ENCODE data around the gene C16orf90. TPM values are rescaled to one million over a fixed set of nuclear protein-coding genes. Genes with fewer than 3 reads are reported as not detected.
A peak's percentile ranks its signal among the peaks of the same experiment; 100 is the strongest.

C16orf90 gene
- total and polyA plus RNA-seq, 5 donors from 2014 or later: not detected

GRCh38 chr16:3481696-3482658, 13.3 kb downstream of the C16orf90 start:
- Histone ChIP-seq H3K36me3 (ENCODE audit: control insufficient read depth, insufficient read depth, low read length) (peaks cover 65% of the 10 kb centered on the region), H3K9me3 (ENCODE audit: control insufficient read depth in 2 of 2, low read length in 2 of 2) (no peaks in the 10 kb centered on the region), H3K4me3 (ENCODE audit: low read depth, low read length) (no peak overlapping the region), H3K27ac (ENCODE audit: insufficient read depth, low read length, poor library complexity, severe bottlenecking) (no peak overlapping the region), H3K27me3 (ENCODE audit: control insufficient read depth, insufficient read depth, low read length) (no peaks in the 10 kb centered on the region), H3K4me1 (ENCODE audit: control insufficient read depth, insufficient read depth, low read length, poor library complexity, severe bottlenecking) (peaks cover 8% of the 10 kb centered on the region)
- DNase-seq: no peak
- no peaks in the 10 kb centered on the region for H3K9me3 Mint-ChIP-seq
- ATAC-seq (ENCODE audit: low read depth in 2 of 2): no peak
- peaks cover 8 to 23% (median 11%) of the 10 kb centered on the region in 4 donors for H3K4me1 Mint-ChIP-seq
- no peak overlapping the region for H3K4me3 Mint-ChIP-seq
- peaks cover 27% of the 10 kb centered on the region for H3K36me3 Mint-ChIP-seq
- peak overlapping the region in 1 of 3 donors; percentile 62 for H3K27ac Mint-ChIP-seq
- H3K27me3 Mint-ChIP-seq: no peaks in the 10 kb centered on the region

- peak overlapping the region in 2 of 3 donors; percentile 62 to 73 for H3K27ac Mint-ChIP-seq
- H3K36me3 Mint-ChIP-seq: peaks cover 26% of the 10 kb centered on the region
Observed at GRCh38 chr16:3480901-3481695, 14.2 kb downstream of the C16orf90 start.

GRCh38 chr16:3479654-3480216, 15.6 kb downstream of the C16orf90 start:
- H3K27me3 Mint-ChIP-seq: no peaks in the 10 kb centered on the region
- H3K4me1 Mint-ChIP-seq: peaks cover 8 to 23% (median 11%) of the 10 kb centered on the region in 4 donors
- Histone ChIP-seq H3K4me3 (ENCODE audit: low read depth, low read length) (no peak overlapping the region), H3K4me1 (ENCODE audit: control insufficient read depth, insufficient read depth, low read length, poor library complexity, severe bottlenecking) (peaks cover 8% of the 10 kb centered on the region), H3K9me3 (ENCODE audit: control insufficient read depth in 2 of 2, low read length in 2 of 2) (no peaks in the 10 kb centered on the region), H3K27ac (ENCODE audit: insufficient read depth, low read length, poor library complexity, severe bottlenecking) (peak overlapping the region; percentile 61), H3K27me3 (ENCODE audit: control insufficient read depth, insufficient read depth, low read length) (no peaks in the 10 kb centered on the region), H3K36me3 (ENCODE audit: control insufficient read depth, insufficient read depth, low read length) (peaks cover 45% of the 10 kb centered on the region)
- ATAC-seq (ENCODE audit: low read depth in 2 of 2) (peak; percentile 45), DNase-seq (peak in 2 of 3 donors; percentile 32 to 56)
- H3K4me3 Mint-ChIP-seq: peak overlapping the region in 2 of 4 donors; percentile 39 to 64
- H3K27ac Mint-ChIP-seq: peak overlapping the region; percentile 48 to 92 (median 78)
- H3K9me3 Mint-ChIP-seq: no peaks in the 10 kb centered on the region
- H3K36me3 Mint-ChIP-seq: peaks cover 26% of the 10 kb centered on the region

More at GRCh38 chr16:3480901-3481695, 14.2 kb downstream of the C16orf90 start:
- H3K36me3 ChIP-seq (ENCODE audit: control insufficient read depth, insufficient read depth, low read length): peaks cover 59% of the 10 kb centered on the region
- H3K27me3 Mint-ChIP-seq: no peaks in the 10 kb centered on the region
- no peaks in the 10 kb centered on the region for H3K9me3 ChIP-seq (ENCODE audit: control insufficient read depth in 2 of 2, low read length in 2 of 2)
- peak overlapping the region in 1 of 4 donors; percentile 7 for H3K4me3 Mint-ChIP-seq
- no peak overlapping the region for H3K27ac ChIP-seq (ENCODE audit: insufficient read depth, low read length, poor library complexity, severe bottlenecking)
- H3K27me3 ChIP-seq (ENCODE audit: control insufficient read depth, insufficient read depth, low read length): no peaks in the 10 kb centered on the region
- peaks cover 8 to 23% (median 11%) of the 10 kb centered on the region in 4 donors for H3K4me1 Mint-ChIP-seq
- H3K4me3 ChIP-seq (ENCODE audit: low read depth, low read length): no peak overlapping the region
- no peak for DNase-seq
- H3K4me1 ChIP-seq (ENCODE audit: control insufficient read depth, insufficient read depth, low read length, poor library complexity, severe bottlenecking): peaks cover 8% of the 10 kb centered on the region
- H3K9me3 Mint-ChIP-seq: no peaks in the 10 kb centered on the region
- no peak for ATAC-seq (ENCODE audit: low read depth in 2 of 2)

GRCh38 chr16:3478242-3478925, 16.9 kb downstream of the C16orf90 start:
- H3K27me3 Mint-ChIP-seq: no peaks in the 10 kb centered on the region
- Histone ChIP-seq H3K4me1 (ENCODE audit: control insufficient read depth, insufficient read depth, low read length, poor library complexity, severe bottlenecking) (peaks cover 8% of the 10 kb centered on the region), H3K4me3 (ENCODE audit: low read depth, low read length) (no peak overlapping the region), H3K36me3 (ENCODE audit: control insufficient read depth, insufficient read depth, low read length) (peaks cover 33% of the 10 kb centered on the region), H3K27me3 (ENCODE audit: control insufficient read depth, insufficient read depth, low read length) (no peaks in the 10 kb centered on the region), H3K27ac (ENCODE audit: insufficient read depth, low read length, poor library complexity, severe bottlenecking) (no peak overlapping the region), H3K9me3 (ENCODE audit: control insufficient read depth in 2 of 2, low read length in 2 of 2) (no peaks in the 10 kb centered on the region)
- ATAC-seq (ENCODE audit: low read depth in 2 of 2): no peak
- no peak for DNase-seq
- H3K4me1 Mint-ChIP-seq: peaks cover 8 to 27% (median 10%) of the 10 kb centered on the region in 4 donors
- no peak overlapping the region for H3K4me3 Mint-ChIP-seq
- H3K27ac Mint-ChIP-seq: peak overlapping the region in 1 of 3 donors; percentile 26
- H3K36me3 Mint-ChIP-seq: peaks cover 19% of the 10 kb centered on the region
- no peaks in the 10 kb centered on the region for H3K9me3 Mint-ChIP-seq

- ATAC-seq (ENCODE audit: low read depth in 2 of 2) (no peak), DNase-seq (no peak)
- no peaks in the 10 kb centered on the region for H3K27me3 ChIP-seq (ENCODE audit: control insufficient read depth, insufficient read depth, low read length)
- Mint-ChIP-seq H3K4me1 (peaks cover 14 to 39% (median 15%) of the 10 kb centered on the region in 4 donors), H3K9me3 (no peaks in the 10 kb centered on the region), H3K36me3 (peaks cover 16% of the 10 kb centered on the region), H3K27me3 (no peaks in the 10 kb centered on the region), H3K4me3 (peak overlapping the region in 1 of 4 donors; percentile 21), H3K27ac (peak overlapping the region in 1 of 3 donors; percentile 56)
- no peaks in the 10 kb centered on the region for H3K9me3 ChIP-seq (ENCODE audit: control insufficient read depth in 2 of 2, low read length in 2 of 2)
- no peak overlapping the region for H3K27ac ChIP-seq (ENCODE audit: insufficient read depth, low read length, poor library complexity, severe bottlenecking)
- no peak overlapping the region for H3K4me3 ChIP-seq (ENCODE audit: low read depth, low read length)
- peaks cover 20% of the 10 kb centered on the region for H3K36me3 ChIP-seq (ENCODE audit: control insufficient read depth, insufficient read depth, low read length)
- H3K4me1 ChIP-seq (ENCODE audit: control insufficient read depth, insufficient read depth, low read length, poor library complexity, severe bottlenecking): peaks cover 8% of the 10 kb centered on the region
Observed at GRCh38 chr16:3476409-3476808, 18.9 kb downstream of the C16orf90 start.

GRCh38 chr16:3475604-3476375, 19.5 kb downstream of the C16orf90 start:
- Histone ChIP-seq H3K4me1 (ENCODE audit: control insufficient read depth, insufficient read depth, low read length, poor library complexity, severe bottlenecking) (peaks cover 8% of the 10 kb centered on the region), H3K27ac (ENCODE audit: insufficient read depth, low read length, poor library complexity, severe bottlenecking) (no peak overlapping the region), H3K4me3 (ENCODE audit: low read depth, low read length) (no peak overlapping the region), H3K36me3 (ENCODE audit: control insufficient read depth, insufficient read depth, low read length) (peaks cover 15% of the 10 kb centered on the region), H3K27me3 (ENCODE audit: control insufficient read depth, insufficient read depth, low read length) (no peaks in the 10 kb centered on the region), H3K9me3 (ENCODE audit: control insufficient read depth in 2 of 2, low read length in 2 of 2) (no peaks in the 10 kb centered on the region)
- Mint-ChIP-seq H3K27me3 (no peaks in the 10 kb centered on the region), H3K36me3 (peaks cover 19% of the 10 kb centered on the region), H3K9me3 (no peaks in the 10 kb centered on the region), H3K4me1 (peaks cover 14 to 37% (median 16%) of the 10 kb centered on the region in 4 donors), H3K4me3 (no peak overlapping the region), H3K27ac (peak overlapping the region in 2 of 3 donors; percentile 46 to 69)
- DNase-seq: no peak
- no peak for ATAC-seq (ENCODE audit: low read depth in 2 of 2)
